HG02885 (cell line): ENCODE data around the gene KLHL4.
A peak's percentile ranks its signal among the peaks of the same experiment; 100 is the strongest.
"Not testable (repeated sequence)": the region's sequence is repeated elsewhere in the genome, so short reads cannot be mapped to it uniquely, and the experiment has no call there.

Experiments used
- ATAC-seq: cut with Tn5 transposase; IDR thresholded peaks from one replicate; pipeline ENCODE4 v1.9.1; 2021; ENCODE audit warnings: mild to moderate bottlenecking; ENCODE audit not compliant: unreplicated experiment, poor library complexity

The KLHL4 gene

DNA sequence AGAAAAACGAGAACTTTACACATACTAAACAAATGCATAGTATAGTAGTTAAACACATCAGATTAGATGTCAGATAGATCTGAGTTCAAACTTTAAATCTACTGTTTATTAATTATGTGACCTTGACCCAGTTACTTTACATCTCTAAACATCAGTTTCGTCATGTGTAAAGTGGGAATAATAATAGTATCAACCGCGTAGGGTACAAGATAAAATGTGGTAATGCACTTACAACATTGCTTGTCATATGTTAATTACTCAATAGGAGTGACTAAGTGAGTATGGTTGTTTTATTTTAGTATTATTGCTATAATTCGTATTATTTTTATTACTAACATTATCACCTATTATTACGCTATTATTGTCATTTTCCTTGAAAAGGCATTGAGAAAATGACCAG is 144.2 kb downstream of the KLHL4 start:
- no peak for ATAC-seq

DNA sequence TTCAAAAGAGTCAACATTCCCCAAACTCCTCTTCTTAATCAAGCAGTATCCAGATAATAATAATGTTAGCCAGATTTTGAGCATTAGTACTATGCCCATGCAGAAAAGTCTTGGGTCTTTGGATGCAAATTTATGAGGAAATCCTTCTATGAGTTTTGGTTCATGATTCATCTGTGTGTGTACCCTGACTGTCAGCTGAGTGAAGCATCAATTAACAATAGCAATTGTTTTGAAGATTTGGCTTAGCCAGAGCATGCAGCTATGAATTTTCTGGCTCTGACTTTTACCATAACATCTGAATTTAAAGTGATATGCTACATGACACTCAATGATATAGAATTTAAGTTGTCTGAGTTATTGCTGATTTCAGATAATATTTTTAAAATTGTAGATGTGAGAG is 145.8 kb downstream of the KLHL4 start:
- ATAC-seq = no peak

DNA sequence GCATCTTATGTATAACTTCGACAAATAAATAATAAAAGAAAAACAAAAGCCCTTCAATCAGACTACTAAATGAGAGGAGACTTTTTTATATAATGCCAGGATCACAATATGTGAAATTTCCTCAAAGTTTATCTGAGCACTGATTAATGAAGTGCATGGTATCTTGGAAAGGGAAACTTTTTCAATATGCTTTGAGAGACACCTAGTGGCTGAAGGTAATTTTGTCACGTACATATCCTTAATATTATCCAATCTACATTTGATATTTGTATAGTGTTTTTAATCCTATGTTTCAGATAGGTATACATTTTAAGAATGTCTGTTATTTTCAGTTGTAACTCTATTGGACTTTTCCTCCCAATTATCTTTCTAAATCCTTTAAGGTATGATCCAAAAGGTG is 146.8 kb downstream of the KLHL4 start:
- ATAC-seq = peak; percentile 74

DNA sequence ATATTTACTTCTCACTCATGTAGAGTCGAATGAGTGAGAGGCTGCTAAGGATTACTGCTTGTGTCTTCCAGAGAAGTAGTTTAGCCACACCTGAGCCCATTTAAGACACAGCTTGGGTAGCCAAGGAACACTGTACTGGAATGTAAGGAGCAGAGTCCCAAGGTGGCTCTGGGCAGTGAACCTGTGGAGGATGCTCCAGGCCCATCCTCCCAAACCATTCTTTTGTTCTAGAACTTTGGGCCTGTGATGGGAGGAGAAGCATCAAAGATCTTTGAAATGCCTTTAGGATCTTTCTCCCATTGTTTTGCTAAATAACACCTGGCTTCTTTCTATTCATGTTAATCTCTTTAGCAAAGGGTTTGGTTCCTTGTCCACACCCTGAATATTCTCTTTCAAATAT is 162.2 kb downstream of the KLHL4 start:
- ATAC-seq = no peak

DNA sequence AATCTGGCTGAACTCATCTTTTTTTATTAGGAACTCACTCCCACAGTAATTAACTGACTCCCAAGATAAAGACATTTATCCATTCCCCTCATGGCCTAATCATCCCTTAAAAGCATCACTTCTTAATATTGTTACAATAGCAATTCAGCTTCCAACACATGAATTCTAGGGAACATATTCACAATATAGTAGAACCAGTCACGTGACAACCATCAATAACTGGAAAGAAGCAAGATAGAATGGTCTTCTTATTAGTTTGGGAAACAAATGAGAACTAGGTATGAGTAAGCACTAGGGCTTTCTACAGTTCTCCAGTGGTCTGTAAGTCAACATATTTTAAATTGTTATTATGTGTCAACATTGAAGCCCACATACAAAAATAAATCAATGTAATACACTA is 170.1 kb downstream of the KLHL4 start:
- ATAC-seq = no peak

DNA sequence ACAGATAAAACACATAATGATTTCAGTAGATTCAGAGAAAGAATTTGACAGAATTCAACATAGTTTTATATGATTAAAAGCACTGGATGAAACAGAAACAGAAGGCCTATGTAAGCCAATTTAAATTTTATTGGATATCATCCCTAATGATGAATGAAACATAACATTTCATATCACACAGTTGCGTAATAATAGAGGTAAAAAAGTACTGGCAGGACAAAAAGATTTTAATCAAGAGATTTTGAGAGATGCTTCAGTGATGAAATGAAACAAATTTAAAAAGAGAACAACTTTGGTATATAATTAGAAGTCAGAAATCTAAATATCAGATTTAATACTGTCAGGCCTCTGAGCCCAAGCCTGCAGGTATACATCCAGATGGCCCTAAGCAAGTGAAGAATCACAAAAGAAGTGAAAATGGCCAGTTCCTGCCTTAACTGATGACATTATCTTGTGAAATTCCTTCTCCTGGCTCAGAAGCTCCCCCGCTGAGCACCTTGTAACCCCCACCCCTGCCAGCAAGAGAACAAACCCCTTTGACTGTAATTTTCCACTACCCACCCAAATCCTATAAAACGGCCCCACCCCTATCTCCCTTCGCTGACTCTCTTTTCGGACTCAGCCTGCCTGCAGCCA is 170.6 kb downstream of the KLHL4 start:
- not testable (repeated sequence) for ATAC-seq

DNA sequence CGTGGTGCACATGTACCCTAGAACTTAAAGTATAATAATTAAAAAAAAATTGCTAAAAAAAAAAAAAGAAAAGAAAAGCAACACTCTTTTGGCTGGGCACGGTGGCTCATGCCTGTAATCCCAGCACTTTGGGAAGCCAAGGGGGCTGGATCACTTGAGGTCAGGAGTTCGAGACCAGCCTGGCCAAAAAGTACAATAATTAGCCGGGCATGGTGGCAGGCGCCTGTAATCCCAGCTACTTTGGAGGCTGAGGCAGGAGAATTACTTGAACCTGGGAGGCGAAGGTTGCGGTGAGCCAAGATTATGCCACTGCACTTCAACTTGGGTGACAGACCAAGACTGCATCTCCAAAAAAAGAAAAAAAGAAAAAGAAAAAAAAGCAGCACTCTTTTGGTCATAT is 171.6 kb downstream of the KLHL4 start:
- ATAC-seq = not testable (repeated sequence)

DNA sequence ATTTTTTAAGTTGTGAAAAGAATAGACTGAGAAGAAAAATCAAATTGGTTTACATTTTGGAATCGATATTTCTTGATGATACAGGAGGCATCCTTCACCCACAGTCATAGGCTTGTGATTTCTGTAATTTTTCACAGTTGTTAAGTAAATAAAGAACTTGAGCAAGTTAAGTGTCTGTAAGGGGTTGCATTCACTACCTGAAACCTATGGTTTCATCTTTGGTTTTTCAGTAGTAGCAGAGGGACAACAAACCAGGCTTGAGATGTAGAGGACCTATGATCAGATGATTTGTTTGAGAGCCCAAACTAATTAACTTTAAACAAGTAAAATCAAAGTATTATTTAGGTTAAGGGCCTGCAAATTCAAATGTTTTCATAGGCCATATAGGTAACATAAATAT is 175.6 kb downstream of the KLHL4 start:
- no peak for ATAC-seq

DNA sequence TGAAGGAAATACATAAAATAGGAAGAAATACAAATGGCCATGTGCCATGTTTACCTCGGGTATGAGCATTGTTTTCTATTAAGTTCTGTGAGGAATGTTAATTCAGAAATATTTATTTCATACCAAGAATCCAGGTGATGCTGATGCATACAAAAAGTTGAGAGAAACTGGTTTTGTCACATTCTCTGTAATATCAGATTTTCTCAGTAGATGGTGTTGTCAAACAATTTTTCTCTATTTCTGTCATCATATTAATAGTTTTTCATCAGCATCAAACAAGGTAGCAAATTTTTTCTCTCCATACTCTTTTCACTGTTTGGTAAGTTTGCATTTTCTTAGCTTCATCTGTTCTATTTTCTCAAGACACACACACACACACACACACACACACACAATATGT is 179.8 kb downstream of the KLHL4 start:
- no peak for ATAC-seq

DNA sequence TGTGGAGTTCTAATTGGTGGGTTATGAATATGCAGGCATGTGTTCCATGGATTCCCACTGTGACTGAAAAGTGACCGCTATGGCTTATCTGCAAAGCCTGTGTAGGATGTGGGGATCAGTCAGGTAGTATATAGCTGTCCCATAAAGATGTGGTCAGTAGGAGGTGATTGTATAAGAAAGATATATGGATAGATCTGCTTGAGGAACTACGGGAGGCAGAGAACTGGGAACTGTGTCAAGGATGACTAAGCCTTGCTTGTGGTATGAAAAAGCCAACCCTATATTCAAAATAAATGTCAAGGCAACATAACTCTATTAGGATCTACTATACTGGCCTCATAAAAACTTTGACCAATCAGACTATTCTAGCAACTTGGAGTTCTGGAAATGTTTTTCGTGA is 185.2 kb downstream of the KLHL4 start:
- no peak for ATAC-seq

DNA sequence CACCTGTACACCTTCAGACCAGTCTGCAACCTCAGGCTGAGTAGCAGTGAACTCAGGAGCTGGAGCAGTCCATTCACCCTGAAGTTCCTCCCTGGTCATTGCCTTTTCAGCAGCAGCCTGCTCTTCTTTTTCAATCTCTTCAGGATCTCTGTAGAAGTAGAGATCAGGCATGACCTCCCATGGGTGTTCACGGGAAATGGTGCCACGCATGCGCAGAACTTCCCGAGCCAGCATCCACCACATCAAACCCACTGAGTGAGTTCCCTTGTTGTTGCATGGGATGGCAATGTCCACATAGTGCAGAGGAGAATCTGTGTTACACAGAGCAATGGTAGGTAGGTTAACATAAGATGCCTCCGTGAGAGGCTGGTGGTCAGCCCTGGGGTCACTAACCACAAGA is 185.9 kb downstream of the KLHL4 start:
- ATAC-seq = not testable (repeated sequence)

DNA sequence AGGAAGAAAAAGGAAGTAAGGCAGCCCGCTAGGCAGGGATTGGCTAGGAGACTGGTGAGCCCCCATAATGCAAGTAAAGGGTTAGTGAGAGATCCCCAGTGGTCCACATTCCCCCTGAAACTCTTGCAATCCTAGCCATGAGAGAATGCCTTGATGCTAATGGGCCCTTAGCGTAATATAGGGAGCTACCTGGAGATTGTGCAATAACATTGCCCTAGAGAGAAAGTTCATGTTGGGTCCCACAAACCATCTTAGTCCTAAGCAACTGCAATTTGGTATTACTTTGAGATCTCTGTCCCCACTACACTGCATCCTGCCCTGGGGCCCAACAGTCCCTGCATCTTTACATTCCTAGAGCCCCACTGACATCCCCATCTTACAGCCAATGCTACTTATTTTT is 188.5 kb downstream of the KLHL4 start:
- ATAC-seq = no peak

DNA sequence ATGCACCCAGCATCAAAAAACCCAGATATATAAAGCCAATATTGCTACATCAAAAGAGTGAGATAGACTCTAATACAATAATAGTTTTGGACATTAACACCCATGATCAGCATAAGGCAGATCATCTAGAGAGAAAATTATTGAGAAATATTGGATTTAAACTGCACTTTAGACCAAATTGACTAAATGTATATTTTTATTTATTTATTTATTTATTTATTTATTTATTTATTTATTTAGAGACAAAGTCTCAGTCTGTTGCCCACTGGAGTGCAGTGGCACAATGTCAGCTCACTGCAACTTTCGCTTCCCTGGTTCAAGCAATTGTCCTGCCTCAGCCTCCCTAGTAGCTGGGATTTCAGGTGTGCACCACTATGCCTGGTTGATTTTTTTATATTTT is 193.0 kb downstream of the KLHL4 start:
- no peak for ATAC-seq
